NCI-H2107 treated with DMSO at 0.1 percent for 48 hours (cell line): ENCODE data around the gene TF.
A peak's percentile ranks its signal among the peaks of the same experiment; 100 is the strongest.
"Not testable (repeated sequence)": the region's sequence is repeated elsewhere in the genome, so short reads cannot be mapped to it uniquely, and the experiment has no call there.

ENCODE experiments used
- DNase-seq: peaks from one replicate; lab custom pipeline; 2025; ENCODE audit not compliant: unreplicated experiment; lab: John Stamatoyannopoulos, UW

The TF gene

GRCh38 chr3:133745981-133746711, at the start of gene TF:
Gene TF, plus strand, starts transcription at chr3:133746393. Its CDS starts 48 bp downstream, at chr3:133746441.
- no peak for DNase-seq

- no peak for DNase-seq
These were observed 48.2 kb upstream of the TF start for GRCh38 chr3:133697960-133698359.

GRCh38 chr3:133699467-133699866, 46.7 kb upstream of the TF start:
- no peak for DNase-seq

GRCh38 chr3:133699903-133700302, 46.3 kb upstream of the TF start:
- DNase-seq: no peak

GRCh38 chr3:133700351-133700750, 45.8 kb upstream of the TF start:
- no peak for DNase-seq

- DNase-seq: no peak
These were observed 44.5 kb upstream of the TF start for GRCh38 chr3:133701435-133702358.

- no peak for DNase-seq
These were observed 42.3 kb upstream of the TF start for GRCh38 chr3:133703915-133704314.

GRCh38 chr3:133706033-133706432, 40.2 kb upstream of the TF start:
- no peak for DNase-seq

GRCh38 chr3:133709139-133709750, 36.9 kb upstream of the TF start:
- no peak for DNase-seq

- no peak for DNase-seq
These were observed 35.2 kb upstream of the TF start for GRCh38 chr3:133711013-133711412.

- no peak for DNase-seq
These were observed 34.2 kb upstream of the TF start for GRCh38 chr3:133712017-133712416.

- no peak for DNase-seq
These were observed 32.8 kb upstream of the TF start for GRCh38 chr3:133713347-133713746.

GRCh38 chr3:133717424-133717823, 28.8 kb upstream of the TF start:
- DNase-seq: no peak

- DNase-seq: no peak
These were observed 23.3 kb upstream of the TF start for GRCh38 chr3:133722935-133723334.

GRCh38 chr3:133730993-133731392, 15.2 kb upstream of the TF start:
- DNase-seq: no peak

GRCh38 chr3:133732231-133732630, 14.0 kb upstream of the TF start:
- not testable (repeated sequence) for DNase-seq

- no peak for DNase-seq
These were observed 13.0 kb upstream of the TF start for GRCh38 chr3:133733226-133733625.

- DNase-seq: no peak
These were observed 11.9 kb upstream of the TF start for GRCh38 chr3:133734305-133734704.

- DNase-seq: peak; percentile 49
These were observed 3.7 kb upstream of the TF start for GRCh38 chr3:133742351-133743091.

- no peak for DNase-seq
These were observed 2.0 kb upstream of the TF start for GRCh38 chr3:133744241-133744640.

GRCh38 chr3:133745108-133745507, 1.1 kb upstream of the TF start:
- no peak for DNase-seq
